K562 (cell line): Measurements from ENCODE around the gene FOS. TPM values are rescaled to one million over a fixed set of nuclear protein-coding genes. Genes with fewer than 3 reads are reported as not detected.

ENCODE experiments used
- EP300 ChIP-seq: IDR thresholded peaks from 2 replicates; pipeline ENCODE4 v1.6.1; 2012; ENCODE audit warnings: low read length, improper control_type of control experiment
- FUS ChIP-seq: fragments of 200-400 bp; formaldehyde crosslinking; optimal IDR thresholded peaks from 2 replicates; pipeline ENCODE3; 2017; ENCODE audit warnings: low read depth, low read length
- GABPB1 ChIP-seq: sonication (generic); formaldehyde crosslinking; IDR thresholded peaks from 2 replicates; pipeline ENCODE4 v1.8.0; 2022; ENCODE audit warnings: mild to moderate bottlenecking, missing genetic modification reagents
- GTF2E2 ChIP-seq: fragments of 200-800 bp; sonication (Bioruptor generic); IDR thresholded peaks from 2 replicates; pipeline ENCODE4 v1.6.1; 2016; ENCODE audit warnings: missing genetic modification characterization, missing compliant biosample characterization
- HMGN3 ChIP-seq: IDR thresholded peaks from 2 replicates; pipeline ENCODE4 v1.6.1; 2011; ENCODE audit warnings: borderline replicate concordance, low read depth, mild to moderate bottlenecking, mixed read lengths, low read length; ENCODE audit not compliant: insufficient read length; ENCODE audit errors: extremely low read depth
- HNRNPLL ChIP-seq: fragments of 200-400 bp; formaldehyde crosslinking; IDR thresholded peaks from 2 replicates; pipeline ENCODE4 v1.6.1; 2017; ENCODE audit warnings: low read length, low read depth, mild to moderate bottlenecking; ENCODE audit not compliant: poor library complexity, severe bottlenecking
- IRF2 ChIP-seq: sonication (generic); formaldehyde crosslinking; IDR thresholded peaks from 2 replicates; pipeline ENCODE4 v1.8.1; 2022; ENCODE audit warnings: mild to moderate bottlenecking, missing genetic modification reagents
- KDM5B ChIP-seq: fragments of 200-600 bp; sonication (generic); IDR thresholded peaks from 2 replicates; pipeline ENCODE4 v1.6.1; 2012; ENCODE audit warnings: low read depth, mild to moderate bottlenecking, moderate library complexity, low read length, control low read depth, inconsistent platforms; ENCODE audit not compliant: insufficient replicate concordance
- MAFG ChIP-seq: fragments of 450-650 bp; conservative IDR thresholded peaks from 2 replicates; pipeline ENCODE4 v1.6.1; 2016; ENCODE audit warnings: missing genetic modification characterization, missing compliant biosample characterization
- RHOXF2B ChIP-seq: fragments of 250-450 bp; sonication (Bioruptor Pico); conservative IDR thresholded peaks from 2 replicates; pipeline ENCODE4 v1.5.1; 2021
- SP1 ChIP-seq: sonication (generic); formaldehyde crosslinking; IDR thresholded peaks from 2 replicates; pipeline ENCODE4 v1.8.1; 2022; ENCODE audit warnings: mild to moderate bottlenecking, missing genetic modification reagents
- SRSF9 ChIP-seq: fragments of 200-400 bp; formaldehyde crosslinking; IDR thresholded peaks from 2 replicates; pipeline ENCODE4 v1.6.1; 2017; ENCODE audit warnings: low read depth, low read length, borderline replicate concordance
- TGIF2 ChIP-seq: sonication (generic); formaldehyde crosslinking; IDR thresholded peaks from 2 replicates; pipeline ENCODE4 v1.8.1; 2022; ENCODE audit warnings: mild to moderate bottlenecking, missing genetic modification reagents, moderate library complexity
- ZBTB1 ChIP-seq: sonication (generic); formaldehyde crosslinking; IDR thresholded peaks from 2 replicates; pipeline ENCODE4 v1.8.1; 2023; ENCODE audit warnings: missing genetic modification reagents, low read depth, mild to moderate bottlenecking, borderline replicate concordance
- ZBTB17 ChIP-seq: fragments of 450-650 bp; formaldehyde crosslinking; IDR thresholded peaks from 2 replicates; pipeline ENCODE4 v1.4.0; 2020; ENCODE audit warnings: mild to moderate bottlenecking
- ZNF184 ChIP-seq: sonication (generic); formaldehyde crosslinking; IDR thresholded peaks from 2 replicates; pipeline ENCODE4 v1.5.0; 2020; ENCODE audit warnings: missing genetic modification reagents
- ZNF197 ChIP-seq: fragments of 200-800 bp; sonication (Bioruptor generic); IDR thresholded peaks from 2 replicates; pipeline ENCODE4 v1.6.1; 2016; ENCODE audit warnings: low read depth, missing genetic modification characterization, missing compliant biosample characterization
- ZNF589 ChIP-seq: fragments of 200-800 bp; sonication (Bioruptor generic); IDR thresholded peaks from 2 replicates; pipeline ENCODE4 v1.6.1; 2016; ENCODE audit warnings: low read depth, missing genetic modification characterization, missing compliant biosample characterization
- polyA plus RNA-seq, 8 experiments: library from polyadenylated mRNA; depleted of rRNA in 4 of 8; stranded (reverse) in 5 of 8; unstranded in 3 of 8; fragments of >200 nt; fragmentation: Nextera tagmentation in 2 of 8; fragmentation: Illumina TruSeq in 1 of 8; extraction: Ambion mirVana in 2 of 8; extraction: Trizol in 1 of 8; gene quantifications; 2 replicates each; pipeline versions ENCODE4 v1.2.1 to v1.2.3, GENCODE V29; 2011 to 2014; ENCODE audit warnings: inconsistent platforms in 1 of 8, missing spikeins in 1 of 8
- total RNA-seq, 7 experiments: library from RNA; depleted of rRNA in 6 of 7; stranded (reverse); fragments of >200 nt in 6 of 7; fragmentation: Illumina TruSeq in 2 of 7; extraction: Trizol in 2 of 7; gene quantifications; 2 replicates each; pipeline versions ENCODE4 v1.2.1 to v1.2.3, GENCODE V29; 2011 to 2021; ENCODE audit warnings: low replicate concordance in 1 of 7
- TF ChIP-seq, protein P1 (sequence below): fragments of 200-800 bp; sonication (Bioruptor generic); IDR thresholded peaks from 2 replicates; pipeline ENCODE4 v1.6.1; 2017; ENCODE audit warnings: missing genetic modification characterization, missing compliant biosample characterization
- TF ChIP-seq, protein P2 (sequence below): IDR thresholded peaks from 2 replicates; pipeline ENCODE4 v1.6.1; 2014; ENCODE audit warnings: antibody characterized with exemption
- TF ChIP-seq, protein P3 (sequence below), 2 experiments: IDR thresholded peaks; 2 replicates each; pipeline ENCODE4 v1.6.1; 2011; ENCODE audit warnings: borderline replicate concordance in 1 of 2, control low read depth in 1 of 2, low read depth in 1 of 2, low read length in 1 of 2, mild to moderate bottlenecking in 1 of 2, mixed read lengths in 1 of 2, moderate library complexity in 1 of 2; ENCODE audit not compliant: insufficient read depth in 1 of 2, insufficient read length in 1 of 2, poor library complexity in 1 of 2, severe bottlenecking in 1 of 2; ENCODE audit errors: extremely low read depth in 1 of 2
- TF ChIP-seq, protein P4 (sequence below): fragments of 250-450 bp; sonication (Bioruptor Pico); IDR thresholded peaks from 2 replicates; pipeline ENCODE4 v1.9.0; 2021; ENCODE audit warnings: mild to moderate bottlenecking, inconsistent platforms

Gene FOS
- total and polyA plus RNA-seq, 9 of the 15 experiments (the other 6 are each of a cell fraction or from before 2014, with no cell fraction given): 0.54 to 13.8 (median 8.9) TPM

DNA sequence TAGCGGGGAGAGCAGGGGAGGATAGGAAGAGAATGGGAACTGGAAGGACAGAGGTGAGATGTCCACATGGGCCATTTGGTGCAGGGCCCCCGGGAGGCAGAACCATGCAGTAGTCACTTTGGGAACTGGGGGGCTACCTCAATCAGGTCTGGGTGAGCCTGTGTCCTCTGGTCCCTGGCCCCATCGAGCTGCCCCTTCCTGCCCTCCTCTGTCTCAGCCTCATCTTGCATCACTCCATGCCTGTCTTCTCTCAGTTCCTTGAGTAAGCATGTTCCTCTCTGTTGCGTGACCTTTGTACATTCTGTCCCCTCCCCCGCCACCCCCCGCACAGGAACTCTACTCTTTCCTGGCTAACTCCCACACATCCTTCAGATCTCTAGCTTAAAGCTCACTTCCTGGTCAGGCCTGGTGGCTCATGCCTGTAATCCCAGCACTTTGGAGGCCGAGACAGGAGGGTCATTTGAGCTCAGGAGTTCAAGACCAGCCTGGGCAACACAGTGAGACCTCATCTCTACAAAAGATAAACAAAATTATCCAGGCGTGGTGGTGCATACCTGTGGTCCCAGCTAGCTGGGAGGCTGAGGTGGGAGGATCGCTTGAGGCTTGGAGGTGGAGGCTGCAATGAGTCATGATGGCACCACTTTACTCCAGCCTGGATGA lies 23.2 kb downstream of the FOS start (continued):
- TF ChIP-seq, protein P1, sequence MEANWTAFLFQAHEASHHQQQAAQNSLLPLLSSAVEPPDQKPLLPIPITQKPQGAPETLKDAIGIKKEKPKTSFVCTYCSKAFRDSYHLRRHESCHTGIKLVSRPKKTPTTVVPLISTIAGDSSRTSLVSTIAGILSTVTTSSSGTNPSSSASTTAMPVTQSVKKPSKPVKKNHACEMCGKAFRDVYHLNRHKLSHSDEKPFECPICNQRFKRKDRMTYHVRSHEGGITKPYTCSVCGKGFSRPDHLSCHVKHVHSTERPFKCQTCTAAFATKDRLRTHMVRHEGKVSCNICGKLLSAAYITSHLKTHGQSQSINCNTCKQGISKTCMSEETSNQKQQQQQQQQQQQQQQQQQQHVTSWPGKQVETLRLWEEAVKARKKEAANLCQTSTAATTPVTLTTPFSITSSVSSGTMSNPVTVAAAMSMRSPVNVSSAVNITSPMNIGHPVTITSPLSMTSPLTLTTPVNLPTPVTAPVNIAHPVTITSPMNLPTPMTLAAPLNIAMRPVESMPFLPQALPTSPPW (CRISPR knock-in tag): peak; percentile 87
- no peak for TF ChIP-seq ZNF184 (CRISPR knock-in tag)
- TF ChIP-seq GTF2E2 (tag): no peak
- no peak for TF ChIP-seq IRF2 (CRISPR knock-in tag)
- TF ChIP-seq FUS: no peak
- no peak for TF ChIP-seq RHOXF2B (CRISPR knock-in tag)
- TF ChIP-seq ZBTB1 (CRISPR knock-in tag): no peak
- TF ChIP-seq MAFG (tag): no peak
- TF ChIP-seq HMGN3: no peak
- TF ChIP-seq, protein P2, sequence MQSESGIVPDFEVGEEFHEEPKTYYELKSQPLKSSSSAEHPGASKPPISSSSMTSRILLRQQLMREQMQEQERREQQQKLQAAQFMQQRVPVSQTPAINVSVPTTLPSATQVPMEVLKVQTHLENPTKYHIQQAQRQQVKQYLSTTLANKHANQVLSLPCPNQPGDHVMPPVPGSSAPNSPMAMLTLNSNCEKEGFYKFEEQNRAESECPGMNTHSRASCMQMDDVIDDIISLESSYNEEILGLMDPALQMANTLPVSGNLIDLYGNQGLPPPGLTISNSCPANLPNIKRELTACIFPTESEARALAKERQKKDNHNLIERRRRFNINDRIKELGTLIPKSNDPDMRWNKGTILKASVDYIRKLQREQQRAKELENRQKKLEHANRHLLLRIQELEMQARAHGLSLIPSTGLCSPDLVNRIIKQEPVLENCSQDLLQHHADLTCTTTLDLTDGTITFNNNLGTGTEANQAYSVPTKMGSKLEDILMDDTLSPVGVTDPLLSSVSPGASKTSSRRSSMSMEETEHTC: no peak
- no peak for TF ChIP-seq ZNF197 (CRISPR knock-in tag)
- no peak for TF ChIP-seq HNRNPLL
- no peak for TF ChIP-seq ZBTB17 (CRISPR knock-in tag)
- no peak for TF ChIP-seq ZNF589 (CRISPR knock-in tag)
- TF ChIP-seq, protein P3, sequence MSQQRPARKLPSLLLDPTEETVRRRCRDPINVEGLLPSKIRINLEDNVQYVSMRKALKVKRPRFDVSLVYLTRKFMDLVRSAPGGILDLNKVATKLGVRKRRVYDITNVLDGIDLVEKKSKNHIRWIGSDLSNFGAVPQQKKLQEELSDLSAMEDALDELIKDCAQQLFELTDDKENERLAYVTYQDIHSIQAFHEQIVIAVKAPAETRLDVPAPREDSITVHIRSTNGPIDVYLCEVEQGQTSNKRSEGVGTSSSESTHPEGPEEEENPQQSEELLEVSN (IDR thresholded peaks at IDR 0.05; ENCODE audit: borderline replicate concordance in 1 of 2, extremely low read depth in 1 of 2, insufficient read depth in 1 of 2, insufficient read length in 1 of 2, low read depth in 1 of 2, low read length in 1 of 2, poor library complexity in 1 of 2, severe bottlenecking in 1 of 2): peak in 1 of 2 experiments; percentile 6
- TF ChIP-seq, protein P4, sequence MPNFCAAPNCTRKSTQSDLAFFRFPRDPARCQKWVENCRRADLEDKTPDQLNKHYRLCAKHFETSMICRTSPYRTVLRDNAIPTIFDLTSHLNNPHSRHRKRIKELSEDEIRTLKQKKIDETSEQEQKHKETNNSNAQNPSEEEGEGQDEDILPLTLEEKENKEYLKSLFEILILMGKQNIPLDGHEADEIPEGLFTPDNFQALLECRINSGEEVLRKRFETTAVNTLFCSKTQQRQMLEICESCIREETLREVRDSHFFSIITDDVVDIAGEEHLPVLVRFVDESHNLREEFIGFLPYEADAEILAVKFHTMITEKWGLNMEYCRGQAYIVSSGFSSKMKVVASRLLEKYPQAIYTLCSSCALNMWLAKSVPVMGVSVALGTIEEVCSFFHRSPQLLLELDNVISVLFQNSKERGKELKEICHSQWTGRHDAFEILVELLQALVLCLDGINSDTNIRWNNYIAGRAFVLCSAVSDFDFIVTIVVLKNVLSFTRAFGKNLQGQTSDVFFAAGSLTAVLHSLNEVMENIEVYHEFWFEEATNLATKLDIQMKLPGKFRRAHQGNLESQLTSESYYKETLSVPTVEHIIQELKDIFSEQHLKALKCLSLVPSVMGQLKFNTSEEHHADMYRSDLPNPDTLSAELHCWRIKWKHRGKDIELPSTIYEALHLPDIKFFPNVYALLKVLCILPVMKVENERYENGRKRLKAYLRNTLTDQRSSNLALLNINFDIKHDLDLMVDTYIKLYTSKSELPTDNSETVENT: no peak
- TF ChIP-seq TGIF2 (CRISPR knock-in tag): no peak
- no peak for TF ChIP-seq SRSF9
- TF ChIP-seq SP1: no peak
- TF ChIP-seq GABPB1 (CRISPR knock-in tag): peak; percentile 46; the same call in 1 of the 2 replicates
- TF ChIP-seq EP300: peak; percentile 32; the same call in 1 of the 2 replicates
- no peak for TF ChIP-seq KDM5B
